Mesodermal cell (in vitro differentiated cells): ENCODE results near the gene ADAM22.

Experiments
- H3K27ac ChIP-seq: 2 replicates; pipeline ENCODE4 v1.7.0; 2013; ENCODE audit warnings: mild to moderate bottlenecking, low read depth, low read length, moderate library complexity; ENCODE audit not compliant: severe bottlenecking
- H3K36me3 ChIP-seq: 2 replicates; pipeline ENCODE4 v1.7.1; 2013; ENCODE audit warnings: mild to moderate bottlenecking, low read length, moderate library complexity; ENCODE audit not compliant: control insufficient read depth, insufficient read depth
- H3K4me1 ChIP-seq: one replicate; pipeline ENCODE4 v1.7.1; 2013; ENCODE audit warnings: mild to moderate bottlenecking, low read length; ENCODE audit not compliant: insufficient read depth, control insufficient read depth, poor library complexity, severe bottlenecking
- H3K4me3 ChIP-seq: 2 replicates; pipeline ENCODE4 v1.7.0; 2013; ENCODE audit warnings: low read length, control low read depth, mild to moderate bottlenecking; ENCODE audit not compliant: insufficient read depth, poor library complexity, severe bottlenecking; ENCODE audit errors: extremely low read depth
- H3K9me3 ChIP-seq: 2 replicates; pipeline ENCODE4 v1.7.1; 2013; ENCODE audit warnings: mild to moderate bottlenecking, low read length, moderate library complexity; ENCODE audit not compliant: control insufficient read depth
- WGBS, 2 experiments: methylation state at CpG; one replicate each; pipeline ENCODE4 v1.1.5; 2013; ENCODE audit warnings: missing lambda C conversion rate in 2 of 2; ENCODE audit not compliant: insufficient coverage in 2 of 2; 5-methylcytosine and 5-hydroxymethylcytosine counted together

Gene ADAM22

GRCh38 chr7:88005191-88005590 is 71.1 kb downstream of the ADAM22 start:
- no peaks in the 10 kb centered on the region for H3K9me3 ChIP-seq
- H3K4me1 ChIP-seq = no peaks in the 10 kb centered on the region
- H3K36me3 ChIP-seq = no peaks in the 10 kb centered on the region
- no peak overlapping the region for H3K4me3 ChIP-seq
- no peak overlapping the region for H3K27ac ChIP-seq

- 80 to 86% methylated on average over 1 of the region's 3 CpGs for WGBS, 2 experiments
- Histone ChIP-seq H3K4me1 (no peaks in the 10 kb centered on the region), H3K4me3 (no peak overlapping the region), H3K27ac (no peak overlapping the region), H3K9me3 (no peaks in the 10 kb centered on the region), H3K36me3 (no peaks in the 10 kb centered on the region)
These were observed 75.6 kb downstream of the ADAM22 start for GRCh38 chr7:88009651-88010050.

GRCh38 chr7:88012086-88012485 is 78.0 kb downstream of the ADAM22 start:
- no peaks in the 10 kb centered on the region for H3K36me3 ChIP-seq
- H3K4me1 ChIP-seq = no peaks in the 10 kb centered on the region
- no peak overlapping the region for H3K27ac ChIP-seq
- no peaks in the 10 kb centered on the region for H3K9me3 ChIP-seq
- H3K4me3 ChIP-seq = no peak overlapping the region

DNA sequence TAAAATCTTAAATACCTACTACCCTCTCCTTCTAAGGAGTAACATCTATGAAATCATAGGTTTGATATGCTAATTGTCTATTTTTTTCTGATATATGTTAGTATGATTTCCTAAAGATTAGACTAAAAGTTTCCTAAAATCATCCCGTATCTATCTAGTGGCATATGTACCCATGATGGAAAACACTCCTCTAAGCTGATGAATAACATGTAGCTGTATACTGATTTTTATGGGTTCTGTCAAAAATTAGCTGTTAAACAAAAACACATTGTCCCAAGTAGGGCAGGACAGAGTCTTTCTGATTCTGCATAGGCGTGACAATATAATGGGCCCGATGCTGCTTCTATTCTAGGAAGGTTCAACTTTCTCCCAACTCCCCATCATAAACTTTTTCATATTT is 79.9 kb downstream of the ADAM22 start:
- Histone ChIP-seq H3K9me3 (no peaks in the 10 kb centered on the region), H3K4me3 (no peak overlapping the region), H3K4me1 (no peaks in the 10 kb centered on the region), H3K27ac (no peak overlapping the region), H3K36me3 (no peaks in the 10 kb centered on the region)
- no CpG with 5 or more reads among the region's 3 CpGs for WGBS, 2 experiments

DNA sequence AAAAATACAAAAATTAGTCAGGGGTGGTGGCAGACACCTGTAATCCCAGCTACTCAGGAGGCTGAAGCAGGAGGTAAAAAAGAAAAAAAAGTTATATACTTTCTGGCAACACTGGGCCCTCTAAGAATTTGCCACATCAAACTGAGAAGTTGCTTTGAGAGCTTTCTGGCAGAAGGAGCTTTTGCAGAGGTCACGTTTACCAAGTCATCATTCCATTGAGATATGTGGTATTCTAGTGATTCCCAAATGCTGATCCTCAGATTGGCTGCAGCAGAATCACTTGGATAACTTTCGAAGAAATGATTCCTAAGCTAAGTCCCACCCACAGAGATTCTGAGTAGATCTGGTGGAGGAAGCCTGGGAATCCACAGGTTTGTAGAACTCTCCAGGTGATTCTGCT is 80.5 kb downstream of the ADAM22 start:
- Histone ChIP-seq H3K4me3 (no peak overlapping the region), H3K4me1 (no peaks in the 10 kb centered on the region), H3K27ac (no peak overlapping the region), H3K36me3 (no peaks in the 10 kb centered on the region), H3K9me3 (no peaks in the 10 kb centered on the region)
- 91 to 94% methylated on average over 2 of the region's 2 CpGs for WGBS, 2 experiments

- H3K36me3 ChIP-seq = no peaks in the 10 kb centered on the region
- H3K4me1 ChIP-seq = no peaks in the 10 kb centered on the region
- no CpG with 5 or more reads among the region's 1 CpG for WGBS, 2 experiments
- no peaks in the 10 kb centered on the region for H3K9me3 ChIP-seq
- no peak overlapping the region for H3K27ac ChIP-seq
- H3K4me3 ChIP-seq = no peak overlapping the region
These were observed 81.3 kb downstream of the ADAM22 start for GRCh38 chr7:88015309-88015708.

GRCh38 chr7:88018501-88018900 is 84.5 kb downstream of the ADAM22 start:
- Histone ChIP-seq H3K27ac (no peak overlapping the region), H3K4me1 (no peaks in the 10 kb centered on the region), H3K4me3 (no peak overlapping the region), H3K9me3 (no peaks in the 10 kb centered on the region), H3K36me3 (no peaks in the 10 kb centered on the region)
- WGBS, 2 experiments = no CpG with 5 or more reads among the region's 1 CpG

- Histone ChIP-seq H3K36me3 (no peaks in the 10 kb centered on the region), H3K27ac (no peak overlapping the region), H3K4me1 (no peaks in the 10 kb centered on the region), H3K4me3 (no peak overlapping the region), H3K9me3 (no peaks in the 10 kb centered on the region)
- no CpG with 5 or more reads among the region's 2 CpGs for WGBS, 2 experiments
These were observed 87.1 kb downstream of the ADAM22 start for GRCh38 chr7:88020953-88021665.

- Histone ChIP-seq H3K4me1 (no peaks in the 10 kb centered on the region), H3K9me3 (peaks cover 17% of the 10 kb centered on the region), H3K36me3 (no peaks in the 10 kb centered on the region), H3K4me3 (no peak overlapping the region), H3K27ac (no peak overlapping the region)
- 82 to 90% methylated on average over 2 of the region's 2 CpGs for WGBS, 2 experiments
These were observed 93.7 kb downstream of the ADAM22 start for GRCh38 chr7:88027724-88028123.

- Histone ChIP-seq H3K4me1 (no peaks in the 10 kb centered on the region), H3K4me3 (no peak overlapping the region), H3K36me3 (no peaks in the 10 kb centered on the region), H3K27ac (no peak overlapping the region), H3K9me3 (peaks cover 17% of the 10 kb centered on the region)
- WGBS, 2 experiments = 93 to 96% methylated on average over 4 to 6 of the region's 7 CpGs
These were observed 100.1 kb downstream of the ADAM22 start for GRCh38 chr7:88034083-88034695.

GRCh38 chr7:88037050-88037449 is 103.0 kb downstream of the ADAM22 start:
- no peaks in the 10 kb centered on the region for H3K4me1 ChIP-seq
- peaks cover 6% of the 10 kb centered on the region for H3K9me3 ChIP-seq
- H3K27ac ChIP-seq = no peak overlapping the region
- no peak overlapping the region for H3K4me3 ChIP-seq
- H3K36me3 ChIP-seq = no peaks in the 10 kb centered on the region
- no CpG with 5 or more reads among the region's 3 CpGs for WGBS, 2 experiments
